T-cell (primary cell): ENCODE measurements around the gene C20orf204. TPM values are rescaled to one million over a fixed set of nuclear protein-coding genes. Genes with fewer than 3 reads are reported as not detected.
A peak's percentile ranks its signal among the peaks of the same experiment; 100 is the strongest.
"Not testable (repeated sequence)": the region's sequence is repeated elsewhere in the genome, so short reads cannot be mapped to it uniquely, and the experiment has no call there.

ENCODE experiments used
- ATAC-seq, 4 experiments: fragments of 200-7000 bp in 3 of 4; fragments of 150-1000 bp in 1 of 4; cut with Tn5 transposase; replicated peaks in 1 of 4; 1 replicate in 3 of 4; 2 replicates in 1 of 4; pipeline ENCODE4 v1.10.0; 2021; ENCODE audit warnings: moderate library complexity in 3 of 4, mild to moderate bottlenecking in 2 of 4, moderate number of reproducible peaks in 1 of 4
- CTCF ChIA-PET, 2 donors: fragments of 300-600 bp; sonication (Branson Sonifier 250); formaldehyde crosslinking; loops; one replicate each; lab custom pipeline; 2022; ENCODE audit warnings: antibody characterized with exemption in 2 of 2; lab: Charles Lee
- POLR2A ChIA-PET, 2 donors: fragments of 300-600 bp; sonication (Branson Sonifier 250); formaldehyde crosslinking; loops; one replicate each; lab custom pipeline; 2022; ENCODE audit warnings: antibody characterized with exemption in 2 of 2; lab: Charles Lee
- DNase-seq, 35 experiments: peaks; one replicate each; pipeline versions ENCODE4 v3.0.0 to v3.0.0-alpha.2; 2013 to 2023
- H3K27ac ChIP-seq: one replicate; pipeline ENCODE4 v1.5.1; 2013; ENCODE audit warnings: low read length
- H3K27me3 ChIP-seq, 2 experiments: replicated peaks in 1 of 2; 1 replicate in 1 of 2; 2 replicates in 1 of 2; pipeline versions ENCODE4 v1.6.1 to v1.7.0; 2013; ENCODE audit warnings: low read length in 1 of 2, mixed read lengths in 1 of 2; ENCODE audit not compliant: control insufficient read depth in 2 of 2, insufficient read depth in 2 of 2; ENCODE audit errors: extremely low read depth in 1 of 2
- H3K36me3 ChIP-seq, 2 donors: 1 replicate in 1 of 2; 2 replicates in 1 of 2; pipeline versions ENCODE4 v1.6.1 to v1.7.0; 2013; ENCODE audit warnings: low read length in 1 of 2; ENCODE audit not compliant: control insufficient read depth in 2 of 2, insufficient read depth in 1 of 2; ENCODE audit errors: extremely low read depth in 1 of 2
- H3K4me1 ChIP-seq, 2 experiments: 1 replicate in 1 of 2; 2 replicates in 1 of 2; pipeline versions ENCODE4 v1.6.1 to v1.7.0; 2013; ENCODE audit warnings: low read length in 2 of 2, mixed read lengths in 1 of 2; ENCODE audit not compliant: insufficient read depth in 2 of 2, control insufficient read depth in 1 of 2; ENCODE audit errors: extremely low read depth in 1 of 2
- H3K4me3 ChIP-seq, 2 donors: 1 replicate in 1 of 2; 2 replicates in 1 of 2; pipeline versions ENCODE4 v1.5.1 to v1.7.0; 2013; ENCODE audit warnings: mild to moderate bottlenecking in 2 of 2, low read length in 1 of 2, moderate library complexity in 1 of 2; ENCODE audit not compliant: control insufficient read depth in 1 of 2; ENCODE audit errors: extremely low read depth in 1 of 2
- H3K9me3 ChIP-seq: 2 replicates; pipeline ENCODE4 v1.7.0; 2013
- H3K27ac Mint-ChIP-seq, 2 donors: one replicate each; pipeline ENCODE4 v1.8.0; 2020 to 2021; ENCODE audit warnings: mild to moderate bottlenecking in 2 of 2, mixed read lengths in 2 of 2
- H3K27me3 Mint-ChIP-seq, 2 donors: one replicate each; pipeline ENCODE4 v1.8.0; 2021 to 2022; ENCODE audit warnings: mixed read lengths in 2 of 2
- H3K36me3 Mint-ChIP-seq: one replicate; pipeline ENCODE4 v1.8.0; 2021; ENCODE audit warnings: mixed read lengths
- H3K4me1 Mint-ChIP-seq, 3 donors: one replicate each; pipeline ENCODE4 v1.8.0; 2020 to 2022; ENCODE audit warnings: mixed read lengths in 3 of 3, mild to moderate bottlenecking in 1 of 3
- H3K4me3 Mint-ChIP-seq, 3 donors: one replicate each; pipeline ENCODE4 v1.8.0; 2020 to 2022; ENCODE audit warnings: mild to moderate bottlenecking in 3 of 3, mixed read lengths in 3 of 3, moderate library complexity in 3 of 3
- H3K9me3 Mint-ChIP-seq, 3 donors: one replicate each; pipeline ENCODE4 v1.8.0; 2020 to 2022; ENCODE audit warnings: mixed read lengths in 3 of 3
- WGBS: methylation state at CpG from one replicate; pipeline ENCODE4 v1.1.5; 2013; ENCODE audit warnings: missing lambda C conversion rate; ENCODE audit not compliant: insufficient coverage; 5-methylcytosine and 5-hydroxymethylcytosine counted together
- total RNA-seq, 35 experiments: library from RNA in 6 of 35; stranded (reverse) in 6 of 35; fragments of 120-200 nt in 1 of 35; gene quantifications; one replicate each; pipeline versions ENCODE4 v1.2.1 to v1.2.4 and lab custom pipeline; 2013 to 2026

The C20orf204 gene
- total RNA-seq, 5 donors from 2014 or later (not counting 1 experiment from before 2014, with no cell fraction given) = 4.5 to 20.8 (median 9.5) TPM

DNA sequence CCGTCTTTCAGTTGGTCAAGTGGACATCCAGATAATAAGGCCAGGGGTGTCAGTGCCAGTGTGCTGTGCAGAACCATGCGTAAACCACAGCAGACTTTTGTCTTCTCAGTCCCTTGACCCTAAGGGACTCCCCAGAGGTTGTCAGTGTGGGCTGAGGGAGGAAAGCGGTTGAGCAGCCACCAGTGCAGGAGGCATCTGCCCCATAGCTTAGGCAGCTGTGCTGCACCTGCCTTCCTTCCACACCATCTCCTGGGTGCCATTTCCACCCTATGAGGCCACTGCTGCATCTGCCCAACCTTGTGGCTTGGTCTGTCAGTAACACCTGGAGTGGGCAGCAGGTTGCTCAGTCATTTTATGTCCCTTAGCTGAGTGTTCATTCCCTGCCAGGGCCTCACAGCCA is 29.1 kb upstream of the C20orf204 start:
- ATAC-seq = no peak
- Mint-ChIP-seq H3K9me3 (peaks cover 0 to 5% (median 0%) of the 10 kb centered on the region in 3 donors), H3K27ac (peak overlapping the region in 1 of 2 donors; percentile 43), H3K4me3 (peak overlapping the region in 1 of 3 donors; percentile 61), H3K27me3 (no peaks in the 10 kb centered on the region), H3K36me3 (peaks cover 62% of the 10 kb centered on the region), H3K4me1 (peaks cover 34 to 73% (median 57%) of the 10 kb centered on the region in 3 donors)
- WGBS = 93% methylated on average over 2 of the region's 3 CpGs
- peaks cover 5 to 24% of the 10 kb centered on the region in 2 experiments for H3K4me1 ChIP-seq
- no peak for DNase-seq
- no peaks in the 10 kb centered on the region for H3K9me3 ChIP-seq
- no peaks in the 10 kb centered on the region for H3K27me3 ChIP-seq
- H3K4me3 ChIP-seq = no peak overlapping the region
- CTCF ChIA-PET = interaction anchor here in 1 of 2 donors (0.8 kb wide), 1 partner anchor 20 kb away, joined by 10 read pairs; no protein-coding TSS in a partner anchor
- POLR2A ChIA-PET = no interaction called here
- peaks cover 29 to 67% of the 10 kb centered on the region in 2 donors for H3K36me3 ChIP-seq
- H3K27ac ChIP-seq = no peak overlapping the region

DNA sequence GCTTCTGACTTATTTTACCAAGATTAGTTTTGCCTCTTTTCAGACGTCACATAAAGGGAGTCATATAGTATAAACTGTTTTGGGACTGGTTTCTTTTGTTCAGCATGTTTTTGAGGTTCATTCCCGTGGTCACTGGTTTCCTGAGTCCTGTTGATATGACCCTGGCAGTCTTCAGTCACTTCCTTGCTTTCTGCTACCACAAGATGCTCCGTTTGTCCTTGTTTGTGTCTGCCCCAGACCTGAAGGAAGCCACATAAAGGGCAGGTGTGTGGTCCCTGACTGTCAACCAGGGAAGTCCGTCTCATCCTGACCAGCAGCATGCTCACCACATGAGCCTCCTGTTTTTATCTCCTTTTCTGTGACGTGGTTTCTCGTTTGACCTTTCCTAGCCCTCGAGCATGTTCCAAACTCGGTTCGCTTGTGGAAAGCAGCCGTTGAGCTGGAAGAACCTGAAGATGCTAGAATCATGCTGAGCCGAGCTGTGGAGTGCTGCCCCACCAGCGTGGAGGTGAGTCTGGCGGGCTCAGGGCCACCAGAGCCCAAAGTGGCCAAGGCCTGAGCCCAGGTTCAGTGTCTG is 26.1 kb upstream of the C20orf204 start:
- peaks cover 44 to 77% (median 58%) of the 10 kb centered on the region in 3 donors for H3K4me1 Mint-ChIP-seq
- peak overlapping the region in 2 of 3 donors; percentile 13 to 61 for H3K4me3 Mint-ChIP-seq
- Histone ChIP-seq H3K27ac (no peak overlapping the region), H3K36me3 (peaks cover 22 to 57% of the 10 kb centered on the region in 2 donors), H3K4me3 (no peak overlapping the region), H3K4me1 (peaks cover 9 to 41% of the 10 kb centered on the region in 2 experiments), H3K9me3 (no peaks in the 10 kb centered on the region), H3K27me3 (no peaks in the 10 kb centered on the region)
- H3K27me3 Mint-ChIP-seq = no peaks in the 10 kb centered on the region
- CTCF ChIA-PET = no interaction called here
- POLR2A ChIA-PET = no interaction called here
- ATAC-seq (no peak), DNase-seq (no peak)
- H3K9me3 Mint-ChIP-seq = peaks cover 0 to 5% (median 0%) of the 10 kb centered on the region in 3 donors
- 57% methylated on average over 11 of the region's 13 CpGs for WGBS
- H3K36me3 Mint-ChIP-seq = peaks cover 58% of the 10 kb centered on the region
- peak overlapping the region; percentile 64 to 74 for H3K27ac Mint-ChIP-seq

GRCh38 chr20:64010711-64011237 is 25.2 kb upstream of the C20orf204 start:
- H3K27ac ChIP-seq = peak overlapping the region; percentile 82
- peaks cover 45 to 75% (median 51%) of the 10 kb centered on the region in 3 donors for H3K4me1 Mint-ChIP-seq

DNA sequence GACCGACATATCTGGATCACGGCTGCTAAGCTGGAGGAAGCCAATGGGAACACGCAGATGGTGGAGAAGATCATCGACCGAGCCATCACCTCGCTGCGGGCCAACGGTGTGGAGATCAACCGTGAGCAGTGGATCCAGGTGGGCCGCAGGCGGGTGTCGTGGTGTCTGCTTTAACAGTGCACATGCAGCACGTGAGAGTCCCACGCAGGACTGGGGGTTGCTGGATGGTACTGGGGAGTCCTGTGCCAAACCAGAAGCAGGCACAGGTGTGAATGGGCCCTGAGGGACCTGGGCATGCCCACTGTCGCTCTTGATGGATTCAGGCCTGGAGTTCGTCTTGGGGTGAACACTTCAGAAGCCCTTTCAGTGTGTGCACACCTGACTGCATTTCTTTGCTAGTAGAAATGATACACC is 24.6 kb upstream of the C20orf204 start:
- peak in 1 of 4 experiments; percentile 62 for ATAC-seq
- ChIA-PET POLR2A (no interaction called here), CTCF (interaction anchor here in 1 of 2 donors (0.6 kb wide), 1 partner anchor 20 kb away, joined by 3 read pairs; no protein-coding TSS in a partner anchor)
- H3K27ac Mint-ChIP-seq = peak overlapping the region; percentile 74 to 81
- WGBS = 99% methylated on average over 14 of the region's 16 CpGs
- H3K27me3 Mint-ChIP-seq = no peaks in the 10 kb centered on the region
- peaks cover 55% of the 10 kb centered on the region for H3K36me3 Mint-ChIP-seq
- Histone ChIP-seq H3K27me3 (no peaks in the 10 kb centered on the region), H3K27ac (peak overlapping the region; percentile 82), H3K4me1 (peaks cover 9 to 41% of the 10 kb centered on the region in 2 experiments), H3K9me3 (no peaks in the 10 kb centered on the region), H3K36me3 (peaks cover 24 to 59% of the 10 kb centered on the region in 2 donors), H3K4me3 (peak overlapping the region in 1 of 2 donors; percentile 68)
- peaks cover 45 to 75% (median 52%) of the 10 kb centered on the region in 3 donors for H3K4me1 Mint-ChIP-seq
- H3K4me3 Mint-ChIP-seq = peak overlapping the region; percentile 43 to 61 (median 49)
- H3K9me3 Mint-ChIP-seq = peaks cover 0 to 5% (median 0%) of the 10 kb centered on the region in 3 donors
- DNase-seq = peak in 5 of 35 experiments; percentile 5 to 30 (median 29)

More at GRCh38 chr20:64010711-64011237, 25.2 kb upstream of the C20orf204 start:
- peak overlapping the region; percentile 74 to 81 for H3K27ac Mint-ChIP-seq
- Histone ChIP-seq H3K4me1 (peaks cover 9 to 41% of the 10 kb centered on the region in 2 experiments), H3K36me3 (peaks cover 24 to 56% of the 10 kb centered on the region in 2 donors), H3K27me3 (no peaks in the 10 kb centered on the region), H3K4me3 (peak overlapping the region in 1 of 2 donors; percentile 18), H3K9me3 (no peaks in the 10 kb centered on the region)
- peaks cover 58% of the 10 kb centered on the region for H3K36me3 Mint-ChIP-seq
- 73% methylated on average over 7 of the region's 8 CpGs for WGBS
- CTCF ChIA-PET = interaction anchor here in 1 of 2 donors (0.6 kb wide), 1 partner anchor 20 kb away, joined by 3 read pairs; no protein-coding TSS in a partner anchor
- DNase-seq = no peak
- H3K27me3 Mint-ChIP-seq = no peaks in the 10 kb centered on the region
- ATAC-seq = no peak
- H3K9me3 Mint-ChIP-seq = peaks cover 0 to 5% (median 0%) of the 10 kb centered on the region in 3 donors
- H3K4me3 Mint-ChIP-seq = peak overlapping the region in 2 of 3 donors; percentile 49 to 61
- POLR2A ChIA-PET = no interaction called here

DNA sequence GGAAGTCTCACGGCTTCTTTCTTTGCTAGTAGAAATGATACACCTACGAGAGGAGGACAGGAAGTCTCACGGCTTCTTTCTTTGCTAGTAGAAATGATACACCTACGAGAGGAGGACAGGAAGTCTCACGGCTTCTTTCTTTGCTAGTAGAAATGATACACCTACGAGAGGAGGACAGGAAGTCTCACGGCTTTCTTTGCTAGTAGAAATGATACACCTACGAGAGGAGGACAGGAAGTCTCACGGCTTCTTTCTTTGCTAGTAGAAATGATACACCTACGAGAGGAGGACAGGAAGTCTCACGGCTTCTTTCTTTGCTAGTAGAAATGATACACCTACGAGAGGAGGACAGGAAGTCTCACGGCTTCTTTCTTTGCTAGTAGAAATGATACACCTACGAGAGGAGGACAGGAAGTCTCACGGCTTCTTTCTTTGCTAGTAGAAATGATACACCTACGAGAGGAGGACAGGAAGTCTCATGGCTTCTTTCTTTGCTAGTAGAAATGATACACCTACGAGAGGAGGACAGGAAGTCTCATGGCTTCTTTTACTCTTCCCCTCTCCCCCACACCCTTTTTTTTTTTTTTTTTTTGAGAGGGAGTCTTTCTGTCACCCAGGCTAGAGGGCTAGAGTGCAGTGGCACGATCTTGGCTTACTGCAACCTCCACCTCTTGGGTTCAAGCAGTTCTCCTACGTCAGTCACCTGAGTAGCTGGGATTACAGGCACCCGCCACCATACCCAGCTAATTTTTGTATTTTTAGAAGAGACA is 23.4 kb upstream of the C20orf204 start:
- H3K9me3 ChIP-seq, POLR2A ChIA-PET, H3K9me3 Mint-ChIP-seq, H3K27me3 ChIP-seq, H3K27me3 Mint-ChIP-seq, CTCF ChIA-PET: not testable (repeated sequence)
- Mint-ChIP-seq H3K27ac (peak overlapping the region; percentile 85 to 87), H3K36me3 (peaks cover 55% of the 10 kb centered on the region), H3K4me1 (peaks cover 45 to 68% (median 55%) of the 10 kb centered on the region in 3 donors), H3K4me3 (peak overlapping the region; percentile 45 to 62 (median 47))
- ATAC-seq = peak in 3 of 4 experiments; percentile 47 to 83 (median 61)
- peak overlapping the region; percentile 82 for H3K27ac ChIP-seq
- WGBS = no CpG with 5 or more reads among the region's 20 CpGs
- H3K4me3 ChIP-seq = peak overlapping the region; percentile 8 to 28
- peaks cover 26 to 58% of the 10 kb centered on the region in 2 donors for H3K36me3 ChIP-seq
- H3K4me1 ChIP-seq = peaks cover 9 to 41% of the 10 kb centered on the region in 2 experiments
- DNase-seq = peak in 1 of 35 experiments; percentile 35

DNA sequence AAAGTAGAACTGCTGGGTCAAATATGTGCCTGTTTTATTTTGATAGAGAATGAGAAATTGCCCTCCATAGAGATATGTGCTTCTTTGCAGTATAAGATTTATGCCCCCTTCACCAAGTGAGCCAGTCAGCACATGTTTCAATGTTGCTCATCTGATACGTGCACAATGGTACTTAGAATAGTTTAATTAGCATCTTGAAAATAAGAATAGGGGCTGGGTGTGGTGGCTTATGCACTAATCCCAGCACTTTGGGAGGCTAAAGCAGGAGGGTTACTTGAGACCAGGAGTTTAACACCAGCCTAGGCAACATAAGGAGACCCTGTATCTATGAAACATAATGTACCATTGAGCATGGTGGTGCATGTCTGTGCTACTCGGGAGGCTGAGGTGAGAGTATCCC is 20.3 kb upstream of the C20orf204 start:
- Mint-ChIP-seq H3K4me1 (peaks cover 31 to 46% (median 34%) of the 10 kb centered on the region in 3 donors), H3K36me3 (peaks cover 52% of the 10 kb centered on the region), H3K27ac (peak overlapping the region; percentile 52 to 70), H3K27me3 (no peaks in the 10 kb centered on the region), H3K9me3 (no peaks in the 10 kb centered on the region), H3K4me3 (peak overlapping the region in 1 of 3 donors; percentile 47)
- Histone ChIP-seq H3K27ac (no peak overlapping the region), H3K9me3 (no peaks in the 10 kb centered on the region), H3K4me1 (peaks cover 9 to 32% of the 10 kb centered on the region in 2 experiments), H3K36me3 (peaks cover 31 to 63% of the 10 kb centered on the region in 2 donors), H3K27me3 (no peaks in the 10 kb centered on the region), H3K4me3 (no peak overlapping the region)
- ChIA-PET POLR2A (no interaction called here), CTCF (no interaction called here)
- DNase-seq = no peak
- no peak for ATAC-seq
- WGBS = no CpG with 5 or more reads among the region's 2 CpGs
